LHCN-M2 (cell line): ENCODE data around the gene HIF1AN. TPM values are rescaled to one million over a fixed set of nuclear protein-coding genes. Genes with fewer than 3 reads are reported as not detected.

Experiments
- DNase-seq: peaks from one replicate; pipeline ENCODE4 v3.0.0-alpha.2; 2012; ENCODE audit warnings: low read depth
- total RNA-seq: library from RNA; depleted of rRNA; stranded (reverse); fragments of >200 nt; gene quantifications from 2 replicates; pipeline ENCODE4 v1.2.3, GENCODE V29; 2014

Gene HIF1AN
- total RNA-seq, 1 experiment from 2014 or later = 8.9 TPM

DNA sequence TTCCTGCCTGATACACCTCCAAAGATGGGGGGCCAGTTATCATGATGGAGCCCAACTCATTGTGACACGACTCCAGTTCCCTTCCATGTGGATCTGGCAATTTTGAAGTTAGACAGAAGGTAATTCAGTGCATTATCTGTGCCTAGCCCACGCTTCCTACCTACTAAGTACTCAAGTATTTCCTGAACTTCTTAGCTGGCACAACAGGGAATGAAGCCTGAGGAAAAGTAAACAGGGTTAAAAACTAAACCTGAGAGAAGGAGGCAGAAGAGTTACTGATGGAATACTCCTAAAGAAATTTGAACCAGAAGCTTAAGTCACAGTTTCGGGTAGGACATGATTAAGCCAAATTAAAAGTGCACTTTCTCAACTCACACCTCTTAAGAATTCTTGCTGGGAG lies 14.9 kb upstream of the HIF1AN start:
- no peak for DNase-seq

DNA sequence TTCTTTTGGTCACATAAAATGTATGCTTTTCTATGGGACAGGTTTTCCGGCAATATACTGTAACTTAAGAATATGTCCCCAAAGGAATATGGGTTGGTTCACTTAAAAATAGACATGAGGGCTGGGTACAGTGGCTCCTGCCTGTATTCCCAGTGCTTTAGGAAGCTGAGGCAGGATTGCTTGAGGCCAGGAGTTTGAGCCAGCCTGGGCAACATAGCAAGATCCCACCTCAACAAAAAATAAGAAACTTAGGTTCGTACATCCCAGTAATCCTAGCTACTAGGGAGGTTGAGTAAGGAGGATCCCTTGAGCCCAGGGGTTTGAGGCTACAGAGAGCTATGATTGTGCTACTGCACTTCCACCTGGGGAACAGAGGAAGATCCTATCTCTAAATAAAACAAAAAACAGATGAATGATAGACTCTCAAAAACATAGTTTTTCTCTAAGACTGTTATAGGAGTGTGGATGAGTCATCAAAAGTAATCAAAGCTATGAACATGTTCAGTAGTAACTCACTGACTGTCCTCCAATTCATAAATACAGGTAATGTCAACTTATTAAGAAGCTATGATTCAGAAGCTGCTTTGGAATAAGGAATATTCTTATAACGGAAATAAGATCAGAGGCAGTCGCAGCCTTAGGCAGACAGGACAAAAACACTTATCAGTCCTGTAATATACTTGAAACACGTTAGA lies 13.5 kb upstream of the HIF1AN start:
- no peak for DNase-seq

DNA sequence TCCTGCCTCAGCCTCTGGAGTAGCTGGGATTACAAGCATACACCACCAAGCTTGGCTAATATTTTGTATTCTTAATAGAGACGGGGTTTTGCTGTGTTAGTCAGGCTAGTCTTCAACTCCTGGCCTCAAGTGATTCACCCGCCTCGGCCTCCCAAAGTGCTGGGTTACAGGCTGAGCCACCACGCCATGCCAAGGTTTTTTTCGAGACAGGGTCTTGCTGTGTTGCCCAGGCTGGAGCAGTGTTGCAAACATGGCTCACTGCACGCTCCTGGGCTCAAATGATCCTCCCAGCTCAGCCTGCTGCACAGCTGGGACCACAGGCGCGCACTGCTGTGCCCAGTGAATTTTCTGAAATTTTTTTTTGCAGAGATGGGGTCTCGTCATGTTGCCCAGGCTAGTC lies 12.8 kb upstream of the HIF1AN start:
- no peak for DNase-seq

DNA sequence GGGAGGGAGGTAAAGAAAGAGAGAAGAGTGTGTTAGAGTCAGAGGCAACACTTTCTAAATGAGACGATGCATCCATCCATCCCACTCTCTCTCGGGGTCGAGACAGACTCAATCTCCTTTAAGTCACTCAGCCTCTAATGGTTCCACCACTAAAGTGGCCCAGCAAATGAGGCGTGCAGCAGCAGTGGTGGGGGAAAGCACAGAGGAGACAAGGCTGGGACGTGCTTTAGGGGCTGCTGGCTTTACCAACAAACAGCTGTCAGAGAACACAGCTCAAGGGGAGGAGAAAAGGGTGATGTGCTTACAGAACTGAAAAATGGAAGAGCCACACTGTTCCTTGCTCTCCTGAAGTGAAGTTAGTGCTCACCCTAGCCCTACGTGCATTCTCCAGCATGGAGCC lies 11.5 kb upstream of the HIF1AN start:
- DNase-seq = no peak

DNA sequence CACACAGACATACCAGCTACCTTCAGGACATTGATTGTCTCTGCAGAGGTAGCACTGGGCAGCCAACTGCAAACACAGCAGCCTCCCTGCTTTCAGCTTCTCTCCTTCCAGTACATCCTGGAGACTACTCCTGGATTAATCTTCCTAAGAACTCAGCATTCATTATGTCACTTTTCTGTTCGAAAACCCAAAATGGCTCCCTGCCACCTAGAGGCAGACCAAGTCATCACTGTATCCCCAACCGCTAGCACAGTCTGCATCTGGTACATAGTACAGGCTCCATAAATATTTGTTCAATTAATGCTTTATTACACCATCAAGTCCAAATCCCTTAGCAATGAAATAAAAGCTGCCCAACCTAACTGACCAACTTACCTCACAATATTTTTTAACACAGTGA lies 11.1 kb upstream of the HIF1AN start:
- DNase-seq = no peak

DNA sequence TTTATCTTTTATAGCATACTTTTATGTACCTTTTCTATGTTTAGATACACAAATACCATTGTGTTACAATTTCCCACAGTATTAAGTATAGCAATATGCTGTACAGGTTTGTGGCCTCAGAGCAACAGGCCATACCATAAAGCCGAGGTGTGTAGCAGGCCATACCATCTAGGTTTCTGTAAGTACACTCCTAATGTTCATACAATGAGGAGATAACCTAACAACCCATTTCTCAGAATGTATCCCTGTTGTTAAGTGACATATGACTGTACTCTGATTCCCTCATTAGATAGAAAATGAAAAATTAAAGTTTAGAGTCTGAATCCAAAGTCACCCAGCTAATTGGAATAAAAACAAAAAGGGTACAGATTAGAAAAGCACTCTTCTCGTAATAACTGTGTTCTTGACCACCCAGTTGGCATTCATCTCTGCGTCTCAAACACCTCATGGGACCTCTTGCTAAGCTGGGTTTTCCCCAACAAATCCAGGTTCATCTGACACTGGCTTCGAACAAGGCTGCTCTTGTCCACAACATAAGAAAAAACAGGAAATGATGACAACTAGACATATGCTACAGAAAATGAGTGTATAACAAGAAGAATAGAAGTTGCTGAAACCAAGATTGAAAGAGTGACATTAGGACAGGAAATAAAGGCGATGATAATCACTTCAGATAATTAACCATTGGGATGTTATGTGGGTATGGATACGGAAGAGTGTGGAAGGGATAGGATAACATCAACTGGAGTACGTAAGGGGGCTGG lies 7.4 kb upstream of the HIF1AN start:
- DNase-seq = no peak

DNA sequence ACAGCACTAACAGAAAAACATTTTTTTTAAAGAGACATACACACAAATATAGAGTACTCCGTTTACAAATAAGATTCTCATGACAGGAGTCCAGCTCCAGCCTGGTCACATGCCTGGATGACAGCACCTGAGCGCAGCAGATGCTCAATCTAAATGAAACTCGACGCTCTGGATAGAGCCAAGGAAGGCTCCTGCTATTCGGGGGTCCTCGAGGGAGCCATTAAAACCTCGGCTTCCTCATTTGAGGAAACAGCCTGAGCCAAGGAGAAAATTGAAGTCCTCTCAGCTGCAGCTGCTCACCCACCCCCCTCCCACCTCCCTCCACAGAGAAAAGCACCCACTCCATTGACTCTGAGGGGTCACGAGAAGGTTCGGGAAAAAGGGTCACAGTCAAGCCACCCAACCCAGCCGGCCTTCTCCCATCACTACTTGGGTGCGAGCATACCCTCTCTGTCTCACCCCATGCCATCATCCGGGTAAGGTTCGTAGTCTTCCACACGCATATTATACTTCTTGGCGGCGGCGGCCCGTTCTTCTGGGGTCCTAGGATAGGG lies 6.7 kb upstream of the HIF1AN start:
- peak; percentile 21 for DNase-seq

DNA sequence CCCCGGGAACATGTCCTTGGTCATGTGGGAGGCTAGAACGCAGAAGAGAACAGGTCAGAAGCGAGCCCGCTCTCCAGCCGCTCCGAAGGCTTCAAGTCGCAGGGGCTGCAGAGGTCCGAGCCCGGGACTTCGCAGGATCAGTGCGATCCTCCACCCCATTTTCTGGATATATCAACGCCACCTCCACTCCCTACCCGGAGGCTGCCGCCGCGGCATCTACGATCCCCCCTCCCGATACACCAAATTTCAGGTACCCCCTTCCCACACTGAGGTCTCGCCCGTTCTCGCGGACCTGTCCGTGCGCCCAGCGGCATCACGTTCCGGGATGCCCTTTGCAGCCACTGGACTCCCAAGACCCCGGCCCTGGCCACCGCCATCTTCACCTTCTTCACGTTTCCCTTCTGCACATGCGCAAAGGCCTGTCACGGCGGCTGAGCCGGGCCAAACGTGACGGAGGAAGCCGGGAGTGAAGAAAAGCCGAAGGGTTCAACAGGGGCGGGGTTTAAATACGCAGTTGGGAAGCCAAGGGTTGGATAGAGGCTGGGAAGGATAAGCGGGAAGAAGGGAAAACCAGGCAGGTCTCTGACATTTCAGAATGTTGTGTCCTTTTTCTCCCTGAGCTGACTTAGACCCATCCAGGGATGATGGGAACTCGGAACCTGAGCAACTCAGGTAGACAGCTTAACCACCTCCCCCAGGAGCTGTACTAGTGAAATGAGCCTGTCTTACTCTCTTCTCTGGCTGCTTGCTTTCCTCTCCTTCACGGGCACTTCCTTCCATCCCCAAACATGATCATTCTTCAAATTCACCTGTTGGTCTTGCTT lies 6.1 kb upstream of the HIF1AN start, which contains the start of gene NDUFB8:
Gene NDUFB8, minus strand, starts transcription at position 397 of the 824 bp plus-strand sequence. Its CDS starts 20 bp downstream, at position 377.
- peak; percentile 83 for DNase-seq

DNA sequence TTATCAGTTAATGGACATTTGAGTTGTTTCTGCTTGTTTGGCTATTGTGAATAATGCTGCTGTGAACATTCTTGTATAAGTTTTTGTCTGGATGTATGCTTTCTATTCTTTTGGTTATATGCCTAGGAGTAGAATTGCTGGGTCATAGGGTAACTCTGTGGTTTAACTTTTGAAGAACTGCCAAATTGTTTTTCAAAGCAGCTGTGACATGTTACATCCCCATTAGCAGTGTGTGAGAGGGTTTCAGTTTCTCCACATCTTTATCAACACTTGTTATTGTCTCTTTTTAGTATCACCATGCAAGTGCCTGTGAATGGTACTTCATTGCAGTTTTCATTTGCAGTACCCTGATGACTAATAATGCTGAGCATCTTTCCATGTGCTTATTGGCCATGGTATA lies 4.0 kb upstream of the HIF1AN start:
- DNase-seq = peak; percentile 14

DNA sequence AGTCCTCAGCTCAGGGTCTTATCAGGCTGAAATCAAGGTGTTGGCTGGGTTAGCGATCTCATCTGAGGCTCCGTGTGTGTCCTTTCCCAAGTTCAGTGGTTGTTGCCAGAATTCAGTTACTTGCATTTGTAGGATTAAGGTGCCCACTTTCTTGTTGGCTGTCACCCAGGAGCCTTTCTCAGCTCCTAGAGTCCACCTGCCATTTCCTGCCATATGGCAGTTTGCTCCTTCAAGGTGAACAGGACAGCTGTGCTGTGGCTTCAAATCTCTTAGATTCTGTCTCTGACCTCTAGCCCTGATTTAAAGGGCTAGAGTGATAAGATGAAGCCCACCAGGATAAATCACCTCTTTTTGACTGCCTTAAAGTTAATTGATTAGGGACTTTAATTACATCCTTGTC lies 1.0 kb upstream of the HIF1AN start:
- DNase-seq = no peak

DNA sequence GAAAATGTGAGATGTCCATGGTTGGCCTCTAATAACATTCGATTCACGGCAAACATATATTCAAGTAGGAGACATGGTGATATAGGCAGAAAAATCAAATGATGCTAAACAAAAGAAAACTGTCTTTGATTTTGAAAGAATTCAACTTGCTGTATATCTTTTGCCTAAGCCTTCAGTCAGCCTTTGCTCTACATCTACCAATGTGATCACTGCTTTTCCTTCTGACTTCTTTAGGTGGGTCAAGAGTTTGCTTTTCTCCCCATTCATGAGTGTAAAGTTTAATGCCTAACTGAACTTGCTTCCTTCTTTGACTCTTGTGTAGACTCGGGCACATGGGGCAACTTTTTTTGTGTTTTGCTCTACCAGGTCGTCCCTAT lies 417 bp upstream of the HIF1AN start:
- no peak for DNase-seq

DNA sequence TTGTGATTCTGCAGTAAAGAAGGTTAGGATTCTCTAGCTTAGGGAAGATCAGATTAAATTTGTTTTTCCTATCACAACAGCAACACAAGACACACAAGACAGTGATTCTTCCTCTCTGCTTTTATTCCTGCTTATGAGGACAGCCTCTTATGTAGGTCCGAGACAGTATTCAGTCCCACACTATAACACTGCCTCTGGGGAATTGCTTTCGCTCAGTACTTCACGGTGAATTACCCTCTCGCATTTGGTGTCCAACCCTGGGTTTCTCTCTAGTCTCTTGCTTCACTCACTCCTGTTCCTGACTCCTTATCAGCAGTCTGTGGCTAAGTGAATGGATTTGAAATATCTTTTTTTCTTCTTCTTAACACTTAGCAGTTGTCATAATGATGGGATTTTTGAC lies 1.7 kb downstream of the HIF1AN start:
- no peak for DNase-seq

DNA sequence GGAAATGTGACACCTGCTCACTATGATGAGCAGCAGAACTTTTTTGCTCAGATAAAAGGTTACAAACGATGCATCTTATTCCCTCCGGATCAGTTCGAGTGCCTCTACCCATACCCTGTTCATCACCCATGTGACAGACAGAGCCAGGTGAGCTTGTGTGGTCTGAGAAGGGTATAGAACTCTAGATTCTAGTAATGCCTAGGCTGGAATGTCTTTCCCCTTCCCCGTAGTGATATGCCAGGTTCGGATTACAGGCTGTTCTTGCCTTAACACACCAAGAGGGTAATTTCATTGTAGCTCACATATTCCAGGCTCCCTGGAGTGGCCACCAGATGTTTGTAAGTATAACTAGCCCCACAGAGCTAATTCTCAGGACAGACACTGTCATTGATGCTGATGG lies 9.2 kb downstream of the HIF1AN start:
- DNase-seq = no peak

DNA sequence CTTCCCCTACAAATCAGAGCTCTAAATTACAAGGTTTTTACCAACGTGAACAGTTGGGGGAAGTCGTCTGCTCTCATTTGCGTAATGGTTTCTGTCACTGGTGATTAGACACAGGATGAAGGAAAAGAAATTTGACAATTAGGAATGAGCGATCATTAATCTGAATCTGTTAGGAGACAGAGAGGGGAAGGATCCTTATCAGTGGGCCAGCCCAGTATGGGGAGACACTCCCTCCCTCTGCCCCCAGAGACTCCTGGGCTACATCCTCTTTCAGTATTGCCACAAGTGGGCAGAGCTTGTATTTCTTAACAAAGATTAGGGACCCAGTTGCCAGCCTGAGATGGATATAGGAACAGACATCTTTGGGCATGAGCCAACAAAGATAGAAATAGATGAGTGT lies 15.5 kb downstream of the HIF1AN start:
- DNase-seq = no peak

DNA sequence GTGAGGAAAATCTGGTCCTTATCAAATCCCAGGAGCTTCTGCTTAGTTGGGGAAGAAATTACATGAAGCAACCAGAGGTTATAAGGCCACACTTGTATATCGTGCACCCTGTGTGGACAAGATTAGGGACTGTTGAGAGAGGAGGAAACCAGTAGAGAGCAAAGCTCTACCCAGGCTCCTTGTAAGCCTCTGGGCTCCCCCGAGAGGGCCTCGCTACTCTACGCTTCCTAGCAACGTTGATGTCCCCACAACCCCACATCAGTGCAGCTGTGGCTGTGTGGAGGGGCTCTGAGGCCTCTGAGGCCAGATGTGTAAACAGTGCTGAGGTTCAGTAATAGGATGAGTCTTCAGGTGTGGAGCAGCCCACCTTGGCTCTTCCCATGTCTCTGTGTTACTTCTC lies 16.0 kb downstream of the HIF1AN start:
- no peak for DNase-seq

DNA sequence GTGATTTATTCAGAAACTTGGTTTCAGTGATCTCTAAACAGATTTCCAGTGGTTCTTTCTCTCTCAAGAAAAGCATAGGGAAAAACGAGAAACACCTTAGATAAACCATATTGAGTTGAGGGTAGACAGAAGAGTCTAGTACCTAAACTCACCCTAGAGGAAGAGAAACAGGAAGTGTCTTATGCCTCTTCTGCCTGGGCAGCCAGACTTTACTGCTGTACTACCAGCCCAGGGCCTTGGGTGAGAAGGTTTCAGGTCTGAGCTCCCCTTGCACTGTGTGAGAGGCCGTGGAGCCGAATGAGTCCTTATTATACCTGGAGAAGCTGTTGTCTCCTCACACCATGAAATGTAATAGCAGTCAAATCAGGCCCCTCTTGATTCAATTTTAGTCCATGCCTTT lies 18.2 kb downstream of the HIF1AN start:
- no peak for DNase-seq

DNA sequence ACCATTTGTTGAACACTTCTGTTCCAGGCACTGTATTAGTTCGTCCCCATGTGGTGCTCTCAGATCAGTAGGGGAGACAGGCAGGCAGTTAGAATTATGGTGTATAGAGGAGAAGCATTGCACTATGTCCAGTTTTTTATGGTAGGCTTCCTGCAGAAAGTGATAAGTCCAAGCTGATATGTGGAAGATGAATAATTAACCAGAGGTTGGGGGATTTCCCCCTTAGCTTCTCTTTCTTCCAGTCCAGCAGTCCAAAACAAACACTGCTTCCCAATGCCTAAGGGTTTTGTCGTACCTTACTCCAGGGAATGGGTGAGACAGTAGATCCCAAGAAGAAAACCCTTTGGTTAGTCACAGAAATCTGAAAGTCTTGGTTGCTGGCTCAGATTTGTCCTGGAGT lies 19.2 kb downstream of the HIF1AN start:
- no peak for DNase-seq

DNA sequence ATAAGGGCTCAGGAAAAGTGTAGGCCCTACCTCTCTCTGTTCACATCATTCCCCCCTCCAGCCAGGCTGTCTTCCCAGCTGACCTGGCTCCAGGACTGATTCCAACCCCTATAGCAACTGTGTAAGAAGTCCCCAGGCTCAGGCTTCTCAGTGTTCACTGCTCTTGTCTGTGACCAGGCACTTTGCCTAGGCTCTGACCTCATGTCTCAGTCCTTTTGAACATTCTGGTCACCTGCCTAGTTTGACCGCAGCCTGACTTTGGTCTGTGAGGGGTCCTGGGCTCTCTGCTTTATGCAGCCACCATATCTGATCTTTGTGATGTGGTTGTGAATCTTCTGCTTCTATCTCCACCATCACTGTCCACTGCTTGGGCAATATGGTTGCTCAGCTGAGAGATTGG lies 24.5 kb downstream of the HIF1AN start:
- DNase-seq = no peak

DNA sequence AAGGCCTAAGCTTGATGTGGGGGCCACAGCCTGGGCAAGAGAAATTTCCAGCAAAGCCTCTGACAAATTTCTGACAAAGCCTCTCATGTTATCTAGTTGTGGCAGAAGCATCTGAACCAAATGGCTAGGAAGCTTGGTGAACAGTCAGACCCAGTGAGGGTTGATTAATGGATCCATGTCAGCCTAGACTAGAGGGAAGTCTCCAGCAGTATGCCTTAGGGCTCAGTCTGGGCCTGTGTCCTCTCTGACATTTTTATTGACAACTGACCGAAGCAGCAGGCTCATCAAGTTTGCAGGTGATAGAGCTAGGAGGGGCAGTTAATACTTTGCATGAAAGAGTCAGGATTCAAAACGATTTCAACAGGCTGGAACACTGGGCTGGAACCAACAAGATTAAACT lies 25.3 kb downstream of the HIF1AN start:
- no peak for DNase-seq

DNA sequence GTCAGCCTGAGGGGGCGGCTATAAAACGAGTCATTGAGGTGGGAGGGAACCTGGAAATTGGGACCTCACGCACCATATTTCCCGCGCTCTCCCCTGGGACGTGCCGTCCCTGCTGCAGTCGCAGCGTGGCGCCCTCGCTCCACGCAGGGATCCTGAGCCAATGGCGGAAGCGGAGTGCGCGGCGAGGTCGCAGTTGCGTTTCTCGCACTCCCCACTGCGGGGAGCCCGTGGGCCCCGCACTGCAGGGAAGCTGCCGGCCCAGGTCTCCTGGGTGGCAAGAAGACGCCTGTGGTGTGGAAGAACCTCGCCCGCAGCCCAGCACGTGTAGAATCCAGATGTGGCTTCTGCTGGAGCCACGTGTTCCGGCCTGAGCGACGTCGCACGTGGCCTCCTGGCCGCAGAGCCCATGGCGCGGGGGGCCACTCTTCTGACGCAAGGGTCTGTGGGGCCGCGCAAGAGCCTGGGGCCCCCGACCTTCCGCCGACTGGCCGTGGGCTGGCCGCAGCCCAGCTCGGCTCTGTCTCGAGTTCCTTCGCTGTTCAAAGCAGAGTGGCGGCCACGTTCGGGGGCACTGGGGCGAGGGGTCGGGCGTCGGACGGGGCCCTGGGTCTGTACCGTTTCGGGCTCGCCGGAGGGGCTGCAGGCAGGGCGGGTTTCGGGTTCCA lies 26.4 kb downstream of the HIF1AN start:
- peak; percentile 50 for DNase-seq

DNA sequence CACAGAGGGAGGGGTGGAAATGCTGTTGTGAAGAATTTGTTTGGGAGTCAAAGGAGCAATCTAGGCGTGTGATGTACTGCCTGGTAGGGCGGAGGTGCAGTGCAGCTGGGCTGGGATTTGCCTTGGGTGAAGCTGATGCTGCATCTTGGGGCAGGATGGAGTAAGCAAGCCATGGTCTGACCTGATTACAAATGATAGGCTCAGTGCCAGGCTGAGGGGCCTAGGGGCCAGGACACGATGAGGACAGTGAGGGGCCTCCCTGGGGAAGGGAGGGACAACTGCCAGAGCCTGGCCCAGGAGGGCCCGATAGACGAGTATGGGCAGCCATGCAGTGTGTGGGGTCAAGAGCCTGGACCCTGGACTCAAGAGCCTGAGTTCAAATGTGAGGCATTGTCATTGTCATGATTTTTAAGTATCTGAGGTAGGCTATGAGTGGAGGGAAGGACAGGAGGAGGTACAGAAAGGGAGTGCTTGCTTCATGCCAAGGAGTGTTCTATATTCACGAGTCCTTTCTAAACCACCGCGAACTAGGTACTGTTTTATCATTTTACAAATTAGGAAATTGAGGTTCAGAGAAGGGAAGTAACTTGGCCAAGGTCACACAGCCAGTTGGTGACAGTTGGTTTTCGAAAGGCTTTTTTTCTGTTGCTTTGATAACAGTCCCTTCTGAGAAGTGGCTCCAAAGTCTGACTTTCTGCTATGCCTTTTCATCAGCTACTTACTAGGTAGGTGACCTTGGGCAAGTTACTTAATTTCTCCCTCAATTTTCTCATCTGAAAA lies 29.7 kb downstream of the HIF1AN start:
- no peak for DNase-seq
